Colonic mucosa (tissue), 4 donors: Measurements from ENCODE around the gene TMEM120A. TPM values are rescaled to one million over a fixed set of nuclear protein-coding genes. Genes with fewer than 3 reads are reported as not detected.

Source experiments
- DNase-seq: peaks from one replicate; pipeline ENCODE4 v3.0.0-alpha.2; 2020
- H3K27ac ChIP-seq: fragments of 200-600 bp; one replicate; pipeline ENCODE4 v1.8.0; 2021
- H3K27me3 ChIP-seq: fragments of 200-600 bp; one replicate; pipeline ENCODE4 v1.8.0; 2021
- H3K36me3 ChIP-seq: fragments of 200-600 bp; one replicate; pipeline ENCODE4 v1.8.0; 2021
- H3K4me1 ChIP-seq: fragments of 200-600 bp; one replicate; pipeline ENCODE4 v1.8.0; 2021; ENCODE audit warnings: mild to moderate bottlenecking
- H3K4me3 ChIP-seq: fragments of 200-600 bp; one replicate; pipeline ENCODE4 v1.8.0; 2021
- H3K9ac ChIP-seq, 2 donors: one replicate each; pipeline ENCODE4 v1.7.0; 2013; ENCODE audit warnings: control low read depth in 2 of 2, low read depth in 2 of 2, low read length in 2 of 2
- H3K9me3 ChIP-seq: fragments of 200-600 bp; one replicate; pipeline ENCODE4 v1.8.0; 2021
- CTCF ChIP-seq: fragments of 200-600 bp; IDR thresholded peaks from one replicate; pipeline ENCODE4 v1.8.0; 2022; ENCODE audit warnings: antibody characterized with exemption, mild to moderate bottlenecking
- intact Hi-C: fragments of 100-400 bp; cut with DNase I; formaldehyde crosslinking; loops from one replicate; pipeline ENCODE4 v1.14.1; 2022
- total RNA-seq, 2 donors: library from RNA; stranded (reverse); fragmentation: NEBNext Ultra II Directional in 1 of 2; extraction: Animal tissue kit (Norgen Biotek cat#: 25700) in 1 of 2; gene quantifications; one replicate each; pipeline ENCODE4 v1.2.1, GENCODE V29; 2021
- donor health status: healthy.
- donor health status: DM: no; HTN: no; CAD: no.
- donor health status: DM: no; HTN: no; CAD: no.

Gene TMEM120A
- total RNA-seq, 2 donors from 2014 or later = 56.3 to 94.1 TPM

- peaks cover 16% of the 10 kb centered on the region for H3K4me1 ChIP-seq
- peak; percentile 17 for DNase-seq
- intact Hi-C loops = no loop called here
- no peak overlapping the region for H3K9ac ChIP-seq
- H3K4me3 ChIP-seq = no peak overlapping the region
- H3K27me3 ChIP-seq = no peaks in the 10 kb centered on the region
- TF ChIP-seq CTCF = no peak
- no peaks in the 10 kb centered on the region for H3K9me3 ChIP-seq
- H3K36me3 ChIP-seq = no peaks in the 10 kb centered on the region
- H3K27ac ChIP-seq = no peak overlapping the region
Measured at GRCh38 chr7:75981453-75982305, 12.7 kb downstream of the TMEM120A start.

DNA sequence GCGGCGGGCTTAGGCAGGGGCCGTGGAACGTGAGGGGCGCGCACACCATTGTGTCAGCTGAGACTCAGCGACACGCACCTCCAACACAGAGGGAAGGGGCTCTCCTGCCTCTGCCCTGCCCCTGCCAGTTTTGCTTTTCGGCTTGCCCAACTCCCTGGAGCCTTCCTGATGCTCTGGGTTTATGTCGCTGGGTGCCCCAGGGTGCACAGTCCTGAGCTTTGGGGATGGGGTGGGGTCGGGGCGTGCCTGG is 13.3 kb downstream of the TMEM120A start:
- H3K36me3 ChIP-seq = no peaks in the 10 kb centered on the region
- intact Hi-C loops = no loop called here

DNA sequence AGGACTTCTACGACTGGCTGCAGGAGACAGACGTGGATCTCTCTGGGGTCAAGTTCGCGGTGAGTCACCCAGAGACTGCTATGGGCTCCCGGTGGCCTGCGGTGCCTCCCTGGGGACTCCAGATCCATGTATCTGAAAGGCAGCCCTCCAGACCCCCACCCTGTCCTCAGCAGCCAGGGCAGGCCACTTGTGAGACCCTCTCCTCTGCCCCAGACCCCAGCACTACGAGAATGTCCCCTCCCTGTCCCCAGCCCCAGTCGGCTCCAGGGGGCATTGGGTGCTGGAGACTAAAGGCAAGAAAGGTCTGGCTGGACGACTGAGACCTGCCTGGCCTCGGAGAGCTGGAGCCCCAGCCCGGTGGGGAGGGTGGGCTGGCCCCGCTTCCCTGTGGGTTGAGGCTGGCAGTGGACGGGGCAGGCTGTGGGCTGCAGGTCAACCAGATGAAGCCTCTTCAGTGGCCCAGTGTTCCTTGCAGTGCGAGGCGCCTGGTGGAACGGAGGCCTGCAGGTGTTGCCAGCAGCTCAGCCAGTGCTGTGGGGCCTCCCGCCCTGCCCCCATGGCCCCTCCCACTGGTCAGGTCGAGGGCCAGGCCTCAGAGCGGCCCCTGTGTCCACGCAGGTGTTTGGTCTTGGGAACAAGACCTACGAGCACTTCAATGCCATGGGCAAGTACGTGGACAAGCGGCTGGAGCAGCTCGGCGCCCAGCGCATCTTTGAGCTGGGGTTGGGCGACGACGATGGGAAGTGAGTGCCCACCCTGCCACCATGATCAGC is 13.8 kb downstream of the TMEM120A start:
- peak; percentile 21 for DNase-seq
- H3K9ac ChIP-seq = peak overlapping the region in 1 of 2 donors; percentile 22
- no peaks in the 10 kb centered on the region for H3K27me3 ChIP-seq
- intact Hi-C loops = no loop called here
- peaks cover 15% of the 10 kb centered on the region for H3K4me1 ChIP-seq
- H3K9me3 ChIP-seq = no peaks in the 10 kb centered on the region
- no peaks in the 10 kb centered on the region for H3K36me3 ChIP-seq
- H3K27ac ChIP-seq = peak overlapping the region; percentile 53
- no peak for TF ChIP-seq CTCF
- no peak overlapping the region for H3K4me3 ChIP-seq

More for the DNA sequence above, 13.3 kb downstream of the TMEM120A start:
- H3K27ac ChIP-seq = no peak overlapping the region
- H3K27me3 ChIP-seq = no peaks in the 10 kb centered on the region
- H3K9ac ChIP-seq = no peak overlapping the region
- no peak for TF ChIP-seq CTCF
- DNase-seq = no peak
- no peaks in the 10 kb centered on the region for H3K9me3 ChIP-seq
- H3K4me1 ChIP-seq = peaks cover 16% of the 10 kb centered on the region
- no peak overlapping the region for H3K4me3 ChIP-seq

- peaks cover 10% of the 10 kb centered on the region for H3K4me1 ChIP-seq
- H3K9ac ChIP-seq = peak overlapping the region in 1 of 2 donors; percentile 22
- TF ChIP-seq CTCF = no peak
- peak overlapping the region; percentile 53 for H3K27ac ChIP-seq
- H3K9me3 ChIP-seq = no peaks in the 10 kb centered on the region
- no peaks in the 10 kb centered on the region for H3K27me3 ChIP-seq
- no peak overlapping the region for H3K4me3 ChIP-seq
- peak; percentile 95 for DNase-seq
- H3K36me3 ChIP-seq = no peaks in the 10 kb centered on the region
- intact Hi-C loops = no loop called here
Measured at GRCh38 chr7:75979759-75980429, 14.5 kb downstream of the TMEM120A start.

- H3K4me3 ChIP-seq = no peak overlapping the region
- peaks cover 10% of the 10 kb centered on the region for H3K4me1 ChIP-seq
- no peaks in the 10 kb centered on the region for H3K36me3 ChIP-seq
- no peaks in the 10 kb centered on the region for H3K9me3 ChIP-seq
- no peak overlapping the region for H3K27ac ChIP-seq
- TF ChIP-seq CTCF = no peak
- intact Hi-C loops = no loop called here
- H3K27me3 ChIP-seq = no peaks in the 10 kb centered on the region
- no peak overlapping the region for H3K9ac ChIP-seq
- peak; percentile 32 for DNase-seq
Measured at GRCh38 chr7:75977743-75978142, 16.7 kb downstream of the TMEM120A start.
